HG03108 (cell line): Measurements from ENCODE around the gene FLNC.
A peak's percentile ranks its signal among the peaks of the same experiment; 100 is the strongest.

ENCODE experiments used
- ATAC-seq: cut with Tn5 transposase; IDR thresholded peaks from one replicate; pipeline ENCODE4 v1.9.1; 2021; ENCODE audit warnings: moderate library complexity; ENCODE audit not compliant: unreplicated experiment

The FLNC gene

GRCh38 chr7:128888756-128889095 lies 58.5 kb downstream of the FLNC start:
- ATAC-seq, result no peak

GRCh38 chr7:128889121-128889520 lies 58.9 kb downstream of the FLNC start:
- no peak for ATAC-seq

- no peak for ATAC-seq
These were observed 60.3 kb downstream of the FLNC start for GRCh38 chr7:128890306-128891109.

GRCh38 chr7:128891110-128891941 lies 61.1 kb downstream of the FLNC start:
- ATAC-seq, result no peak

- ATAC-seq, result no peak
These were observed 61.7 kb downstream of the FLNC start for GRCh38 chr7:128891942-128892269.

- no peak for ATAC-seq
These were observed 62.5 kb downstream of the FLNC start for GRCh38 chr7:128892521-128893250.

- ATAC-seq, result no peak
These were observed 63.3 kb downstream of the FLNC start for GRCh38 chr7:128893251-128894100.

- no peak for ATAC-seq
These were observed 63.9 kb downstream of the FLNC start for GRCh38 chr7:128894101-128894440.

- no peak for ATAC-seq
These were observed 65.1 kb downstream of the FLNC start for GRCh38 chr7:128895320-128895719.

- ATAC-seq, result no peak
These were observed 69.2 kb downstream of the FLNC start for GRCh38 chr7:128899392-128899791.

GRCh38 chr7:128900237-128900636 lies 70.0 kb downstream of the FLNC start:
- ATAC-seq, result no peak

- no peak for ATAC-seq
These were observed 72.8 kb downstream of the FLNC start for GRCh38 chr7:128902761-128903585.

- ATAC-seq, result no peak
These were observed 73.6 kb downstream of the FLNC start for GRCh38 chr7:128903621-128904361.

GRCh38 chr7:128904381-128905197 lies 74.4 kb downstream of the FLNC start:
- peak; percentile 54 for ATAC-seq

- ATAC-seq, result no peak
These were observed 76.0 kb downstream of the FLNC start for GRCh38 chr7:128906001-128906765.

- ATAC-seq, result no peak
These were observed 76.8 kb downstream of the FLNC start for GRCh38 chr7:128906766-128907559.
